K562 (cell line): ENCODE results near the gene USHBP1. TPM values are rescaled to one million over a fixed set of nuclear protein-coding genes. Genes with fewer than 3 reads are reported as not detected.
A peak's percentile ranks its signal among the peaks of the same experiment; 100 is the strongest.

ENCODE experiments used
- HES1 ChIP-seq: fragments of 450-650 bp; IDR thresholded peaks from 2 replicates; pipeline ENCODE4 v1.6.1; 2016; ENCODE audit warnings: low read depth, mild to moderate bottlenecking, moderate library complexity
- HNRNPUL1 ChIP-seq: fragments of 200-400 bp; formaldehyde crosslinking; IDR thresholded peaks from 2 replicates; pipeline ENCODE4 v1.6.1; 2017; ENCODE audit warnings: low read length
- MAFG ChIP-seq: fragments of 450-650 bp; conservative IDR thresholded peaks from 2 replicates; pipeline ENCODE4 v1.6.1; 2016; ENCODE audit warnings: missing genetic modification characterization, missing compliant biosample characterization
- RREB1 ChIP-seq: fragments of 250-450 bp; sonication (Bioruptor Pico); IDR thresholded peaks from 2 replicates; pipeline ENCODE4 v1.4.0; 2020
- SMARCB1 ChIP-seq: IDR thresholded peaks from 2 replicates; pipeline ENCODE4 v1.6.1; 2011; ENCODE audit warnings: improper control_type of control experiment, low read depth; ENCODE audit not compliant: insufficient read length
- TFAP4 ChIP-seq: sonication (generic); formaldehyde crosslinking; IDR thresholded peaks from 2 replicates; pipeline ENCODE4 v1.8.0; 2022; ENCODE audit warnings: missing genetic modification reagents, mild to moderate bottlenecking, moderate library complexity, borderline replicate concordance
- THRAP3 ChIP-seq: fragments of 450-650 bp; IDR thresholded peaks from 2 replicates; pipeline ENCODE4 v1.6.1; 2016; ENCODE audit warnings: mild to moderate bottlenecking, inconsistent platforms, borderline replicate concordance
- TSHZ1 ChIP-seq: fragments of 250-450 bp; sonication (Bioruptor Pico); IDR thresholded peaks from 2 replicates; pipeline ENCODE4 v1.4.0; 2020; ENCODE audit warnings: mild to moderate bottlenecking, moderate library complexity
- U2AF2 ChIP-seq: fragments of 200-400 bp; formaldehyde crosslinking; optimal IDR thresholded peaks from 2 replicates; pipeline ENCODE3; 2017; ENCODE audit warnings: low read depth, mild to moderate bottlenecking, low read length
- ZBTB7A ChIP-seq: IDR thresholded peaks from 2 replicates; pipeline ENCODE4 v1.6.1; 2011; ENCODE audit warnings: low read depth, mild to moderate bottlenecking, low read length, moderate library complexity, borderline replicate concordance; ENCODE audit not compliant: control insufficient read depth
- ZNF282 ChIP-seq: sonication (generic); formaldehyde crosslinking; IDR thresholded peaks from 2 replicates; pipeline ENCODE4 v1.8.1; 2023; ENCODE audit warnings: missing genetic modification reagents
- ZNF766 ChIP-seq: fragments of 200-800 bp; sonication (Bioruptor generic); conservative IDR thresholded peaks from 2 replicates; pipeline ENCODE4 v1.6.1; 2016; ENCODE audit warnings: missing genetic modification characterization, missing compliant biosample characterization
- polyA plus RNA-seq, 8 experiments: library from polyadenylated mRNA; depleted of rRNA in 4 of 8; stranded (reverse) in 5 of 8; unstranded in 3 of 8; fragments of >200 nt; fragmentation: Nextera tagmentation in 2 of 8; fragmentation: Illumina TruSeq in 1 of 8; extraction: Ambion mirVana in 2 of 8; extraction: Trizol in 1 of 8; gene quantifications; 2 replicates each; pipeline versions ENCODE4 v1.2.1 to v1.2.3, GENCODE V29; 2011 to 2014; ENCODE audit warnings: inconsistent platforms in 1 of 8, missing spikeins in 1 of 8
- total RNA-seq, 7 experiments: library from RNA; depleted of rRNA in 6 of 7; stranded (reverse); fragments of >200 nt in 6 of 7; fragmentation: Illumina TruSeq in 2 of 7; extraction: Trizol in 2 of 7; gene quantifications; 2 replicates each; pipeline versions ENCODE4 v1.2.1 to v1.2.3, GENCODE V29; 2011 to 2021; ENCODE audit warnings: low replicate concordance in 1 of 7

Gene USHBP1
- total and polyA plus RNA-seq, 9 of the 15 experiments (the other 6 are each of a cell fraction or from before 2014, with no cell fraction given) = 0.03 to 0.10 (median 0.05) TPM; not detected in 5

GRCh38 chr19:17282488-17283125 is 18.1 kb upstream of the USHBP1 start (continued):
- TF ChIP-seq RREB1 (CRISPR knock-in tag) = no peak; the same call in 1 of the 2 replicates
- TF ChIP-seq TSHZ1 (CRISPR knock-in tag) = no peak
- peak; percentile 57; the same call in 1 of the 2 replicates for TF ChIP-seq ZBTB7A
- TF ChIP-seq U2AF2 = no peak
- no peak for TF ChIP-seq HES1
- TF ChIP-seq SMARCB1 = no peak
- no peak for TF ChIP-seq THRAP3
- TF ChIP-seq TFAP4 (CRISPR knock-in tag) = peak; percentile 85
- TF ChIP-seq MAFG = no peak
- no peak for TF ChIP-seq ZNF766 (CRISPR knock-in tag)
- no peak for TF ChIP-seq HNRNPUL1
- TF ChIP-seq ZNF282 (CRISPR knock-in tag) = no peak
